ENCODE measurements around the gene ADGRG3.
"Not testable (repeated sequence)": the region's sequence is repeated elsewhere in the genome, so short reads cannot be mapped to it uniquely, and the experiment has no call there.

ADGRG3 gene

GRCh38 chr16:57663917-57664661, 4.0 kb upstream of the ADGRG3 start:
- no peak for DNase-seq

GRCh38 chr16:57664662-57665025, 3.5 kb upstream of the ADGRG3 start:
- no peak for DNase-seq

DNA sequence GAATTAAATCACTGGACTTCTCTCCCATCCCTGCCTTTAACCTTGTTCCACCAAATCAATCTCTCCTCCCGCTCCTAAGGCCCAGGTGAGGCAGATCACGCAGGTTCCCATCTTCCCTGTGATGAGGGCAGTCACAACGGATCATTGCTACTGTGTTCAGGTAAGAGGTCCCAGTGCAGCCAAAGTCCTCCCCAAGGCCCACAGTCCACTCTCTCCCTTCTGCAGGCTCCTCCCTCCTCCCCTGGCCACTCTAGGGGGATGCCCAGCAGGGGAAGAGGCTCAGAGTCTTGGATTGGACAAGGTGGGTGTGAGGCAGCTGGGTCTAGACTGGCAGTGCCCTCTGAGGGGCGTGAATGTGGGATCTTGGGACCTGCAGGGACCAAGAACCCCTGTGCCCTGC, 2.6 kb upstream of the ADGRG3 start:
- DNase-seq, result no peak

GRCh38 chr16:57666353-57667047, 1.6 kb upstream of the ADGRG3 start:
- no peak for DNase-seq

DNA sequence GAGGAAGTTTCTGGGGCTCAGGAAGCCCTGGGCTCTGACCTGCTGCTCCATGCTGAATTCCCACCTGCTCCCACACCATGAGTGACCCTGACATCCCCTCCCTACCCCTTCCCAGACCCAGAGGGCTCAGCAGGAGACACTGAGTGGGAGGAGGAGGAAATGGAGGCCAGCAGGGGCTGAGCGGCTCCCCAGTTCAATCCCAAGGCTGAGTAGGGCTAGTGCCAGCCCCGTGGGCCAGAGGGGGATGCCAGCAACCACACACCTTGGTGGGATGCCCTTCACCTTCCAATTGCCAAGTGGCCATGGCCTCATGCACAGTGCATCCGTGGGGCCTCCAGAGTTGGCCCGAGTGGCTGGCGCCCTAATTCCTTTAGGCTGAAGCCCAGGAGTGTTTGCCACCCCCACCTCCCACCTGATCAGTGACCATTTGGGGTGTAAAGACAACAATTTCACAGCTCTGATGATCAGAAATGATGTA, 1.0 kb upstream of the ADGRG3 start:
- DNase-seq, result no peak

DNA sequence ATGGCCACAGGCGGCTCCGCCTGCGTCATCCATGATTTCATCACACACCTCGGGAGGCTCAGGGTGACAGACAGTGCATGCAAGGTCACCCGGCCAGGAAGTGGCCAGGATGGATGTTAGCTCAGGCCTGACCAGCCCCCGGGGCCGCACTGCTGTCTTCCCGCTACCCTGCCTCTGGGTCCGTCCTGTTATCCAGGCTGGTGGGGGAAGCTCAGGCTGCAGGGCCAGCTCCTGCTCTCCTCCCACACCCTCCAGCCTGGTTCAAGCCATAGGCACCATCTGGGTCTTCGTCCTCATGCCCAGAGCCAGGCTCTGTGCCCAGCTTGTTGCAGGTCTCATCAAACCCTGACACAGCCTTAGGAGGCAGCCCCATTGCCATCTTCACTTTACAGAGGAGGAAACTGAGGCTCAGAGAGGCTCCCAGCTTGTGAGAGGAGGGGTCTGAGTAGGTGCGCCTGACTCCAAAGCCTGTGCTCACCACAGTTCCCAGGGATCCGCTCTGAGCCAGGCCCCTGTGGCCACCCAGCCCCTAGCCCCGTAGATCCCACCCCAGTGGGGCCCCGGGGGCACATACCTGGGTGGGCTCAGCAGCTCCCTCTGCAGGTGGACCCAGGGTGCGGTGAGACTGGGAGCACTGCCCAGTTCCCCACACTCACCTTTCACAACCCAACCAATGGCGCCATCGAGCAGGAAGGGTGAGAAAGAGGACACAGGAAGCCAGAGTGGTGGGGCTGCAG, 412 bp upstream of the ADGRG3 start:
- DNase-seq, result no peak

GRCh38 chr16:57668630-57669475, 747 bp downstream of the ADGRG3 start:
- DNase-seq, result no peak

GRCh38 chr16:57669476-57670162, 1.5 kb downstream of the ADGRG3 start:
- DNase-seq, result no peak

GRCh38 chr16:57670196-57670595, 2.1 kb downstream of the ADGRG3 start:
- DNase-seq, result no peak

DNA sequence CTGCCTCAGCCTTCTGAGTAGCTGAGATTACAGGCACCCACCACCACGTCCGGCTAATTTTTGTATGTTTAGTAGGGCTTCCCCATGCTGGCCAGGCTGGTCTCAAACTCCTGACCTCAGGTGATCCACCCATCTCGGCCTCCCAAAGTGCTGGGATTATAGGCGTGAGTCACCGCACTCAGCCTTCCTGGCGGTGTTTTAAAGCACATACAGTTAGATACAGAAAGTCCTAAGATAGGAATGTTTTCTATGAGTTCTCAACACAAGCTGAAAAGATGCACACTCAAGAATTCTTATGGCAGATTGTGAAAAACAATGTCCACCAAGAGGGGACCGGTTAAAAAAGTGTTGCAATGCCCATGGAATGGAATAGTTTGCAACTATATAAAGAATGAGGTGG, 3.3 kb downstream of the ADGRG3 start:
- not testable (repeated sequence) for DNase-seq

- no peak for DNase-seq
These were observed 4.3 kb downstream of the ADGRG3 start for GRCh38 chr16:57672416-57672815.

- DNase-seq, result no peak
These were observed 4.7 kb downstream of the ADGRG3 start for GRCh38 chr16:57672824-57673223.

GRCh38 chr16:57675741-57676551, 7.8 kb downstream of the ADGRG3 start:
- no peak for DNase-seq

GRCh38 chr16:57676553-57677085, 8.5 kb downstream of the ADGRG3 start:
- no peak for DNase-seq

DNA sequence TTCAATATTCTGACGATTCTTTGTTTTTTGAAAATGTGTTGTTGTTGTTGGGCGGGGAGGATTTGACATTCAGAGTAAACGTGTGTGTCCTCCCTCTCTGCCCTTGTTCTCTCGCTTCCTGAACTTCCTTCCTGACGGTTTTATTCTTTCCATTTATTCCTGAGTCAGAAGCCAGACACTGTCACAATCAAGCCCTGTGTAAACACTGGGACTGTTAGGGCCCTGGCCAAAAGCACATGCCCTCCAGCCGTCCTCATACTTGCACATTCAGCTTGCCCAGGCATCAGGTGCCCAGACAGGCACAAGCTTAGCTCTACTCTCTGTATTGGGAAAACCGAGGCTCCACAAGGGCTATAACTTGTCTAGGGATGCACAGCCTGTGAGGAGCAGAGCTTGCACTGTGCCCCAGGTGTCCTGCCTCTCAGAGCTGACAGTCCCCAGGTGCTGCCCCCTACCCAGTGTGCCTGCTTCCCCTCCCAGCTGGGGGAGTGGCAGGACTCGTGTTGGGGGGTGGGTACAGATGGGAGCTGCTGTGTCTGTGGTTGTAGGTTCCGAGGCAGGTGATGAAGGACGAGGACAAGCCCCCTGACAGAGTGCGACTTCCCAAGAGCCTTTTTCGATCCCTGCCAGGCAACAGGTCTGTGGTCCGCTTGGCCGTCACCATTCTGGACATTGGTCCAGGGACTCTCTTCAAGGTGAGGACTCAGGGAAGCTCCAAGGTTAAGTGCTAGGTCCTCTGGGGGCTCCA, 9.7 kb downstream of the ADGRG3 start:
- DNase-seq, result no peak

GRCh38 chr16:57679016-57679415, 10.9 kb downstream of the ADGRG3 start:
- no peak for DNase-seq

DNA sequence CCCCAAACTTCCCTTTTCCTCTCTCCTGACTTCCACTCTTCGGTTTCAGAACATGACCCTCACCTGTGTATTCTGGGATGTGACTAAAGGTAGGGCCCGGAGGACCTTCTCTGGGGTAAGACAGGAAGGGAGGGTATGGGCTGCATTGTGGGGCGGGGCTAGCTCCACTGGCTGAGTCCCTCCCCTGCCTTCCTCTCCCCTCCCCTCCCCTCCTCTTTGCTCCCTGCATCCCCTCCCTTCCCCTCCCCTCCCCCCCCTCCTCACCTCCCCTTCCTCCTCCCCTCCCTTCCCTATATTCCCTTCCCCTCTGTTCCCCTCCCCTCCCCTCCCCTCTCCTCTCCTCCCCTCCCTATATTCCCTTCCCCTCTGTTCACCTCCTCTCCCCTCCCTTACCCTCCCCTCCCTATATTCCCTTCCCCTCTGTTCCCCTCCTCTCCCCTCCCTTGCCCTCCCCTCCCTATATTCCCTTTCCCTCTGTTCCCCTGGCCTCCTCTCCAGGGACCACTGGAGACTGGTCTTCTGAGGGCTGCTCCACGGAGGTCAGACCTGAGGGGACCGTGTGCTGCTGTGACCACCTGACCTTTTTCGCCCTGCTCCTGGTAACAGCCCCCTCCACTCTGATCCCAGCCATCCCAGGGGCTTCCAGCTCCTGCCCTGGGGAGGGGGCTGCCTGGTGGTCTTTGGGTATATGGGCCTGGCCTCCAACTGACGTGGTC, 11.8 kb downstream of the ADGRG3 start:
- DNase-seq, result no peak

DNA sequence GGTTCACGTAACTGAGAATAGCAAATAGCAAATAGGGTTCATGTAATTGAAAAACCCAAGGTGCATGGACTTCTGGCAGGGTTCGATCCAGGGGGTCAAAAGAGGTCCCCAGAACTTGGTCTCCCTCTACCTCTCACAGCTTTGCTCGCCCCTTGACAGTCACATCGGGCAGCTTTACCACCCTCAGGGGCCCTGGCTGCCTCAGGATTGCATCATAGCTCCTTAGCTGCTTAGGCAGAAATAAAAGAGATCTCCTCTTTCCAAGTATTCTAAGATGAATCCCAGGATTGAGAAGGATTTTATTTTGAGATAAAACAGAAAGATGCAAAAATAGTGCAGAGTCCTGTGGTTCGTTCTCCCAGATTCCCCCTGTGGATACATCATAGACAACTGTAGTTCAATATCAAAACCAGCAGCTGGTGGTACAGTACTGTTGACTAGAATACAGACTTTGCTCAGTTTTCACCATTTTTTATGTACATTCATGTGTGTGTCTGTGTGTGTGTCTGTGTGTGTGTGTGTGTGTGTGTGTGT, 12.8 kb downstream of the ADGRG3 start:
- no peak for DNase-seq

Measured in NCI-H1048 (cell line).